HepG2 (cell line): ENCODE data around the gene RNPEPL1. TPM values are rescaled to one million over a fixed set of nuclear protein-coding genes. Genes with fewer than 3 reads are reported as not detected.

Experiments
- ATAC-seq: fragments of 200-7000 bp; cut with Tn5 transposase; 3 replicates; pipeline ENCODE4 v1.9.1; 2020; ENCODE audit warnings: mild to moderate bottlenecking, moderate library complexity
- BruUV-seq: library from RNA; stranded (reverse); fragments of 400-500 nt; replicated peaks from 2 replicates; lab custom pipeline; 2021; lab: Mats Ljungman, UMichigan
- CTCF ChIA-PET: fragments of 300-600 bp; formaldehyde crosslinking; extraction: SDS; loops from one replicate; lab custom pipeline; 2021; ENCODE audit warnings: low total read pairs, inconsistent platforms, low intra/inter-chr PET ratio; lab: Yijun Ruan, JAX
- POLR2A ChIA-PET: fragments of 350-600 bp; sonication (Branson Sonifier 250); formaldehyde crosslinking; loops from one replicate; lab custom pipeline; 2020; ENCODE audit warnings: antibody characterized with exemption, inconsistent platforms; lab: Yijun Ruan, JAX
- DNase-seq: peaks from one replicate; pipeline ENCODE4 v3.0.0-alpha.2; 2015; ENCODE audit warnings: low spot score
- FAIRE-seq: peaks from 3 replicates; lab custom pipeline; 2011; peaks lifted over from hg19 to GRCh38; lab: Jason Lieb, UNC
- H2AFZ ChIP-seq: one replicate; pipeline ENCODE4 v1.6.1; 2011; ENCODE audit warnings: low read length, inconsistent platforms
- H3K27ac ChIP-seq: fragments of 300-600 bp; 3 replicates; pipeline ENCODE4 v1.8.0; 2011; ENCODE audit warnings: mixed run types, mild to moderate bottlenecking, mixed read lengths, low read length, inconsistent platforms; ENCODE audit not compliant: insufficient read depth; ENCODE audit errors: extremely low read length
- H3K27me3 ChIP-seq, 2 experiments: fragments of 200-600 bp in 1 of 2; 2 replicates in 1 of 2; 3 replicates in 1 of 2; pipeline versions ENCODE4 v1.6.0 to v1.8.0; 2011; ENCODE audit warnings: low read length in 2 of 2, mild to moderate bottlenecking in 2 of 2, moderate library complexity in 2 of 2, inconsistent platforms in 1 of 2; ENCODE audit not compliant: insufficient read depth in 2 of 2, control insufficient read depth in 1 of 2
- H3K36me3 ChIP-seq, 2 experiments: fragments of 200-600 bp in 1 of 2; replicated peaks in 1 of 2; 2 replicates in 1 of 2; 3 replicates in 1 of 2; pipeline versions ENCODE4 v1.5.1 to v1.8.0; 2011; ENCODE audit warnings: low read length in 2 of 2, inconsistent platforms in 1 of 2; ENCODE audit not compliant: insufficient read depth in 2 of 2, control insufficient read depth in 1 of 2
- H3K4me1 ChIP-seq: 2 replicates; pipeline ENCODE4 v1.5.1; 2012; ENCODE audit warnings: low read length, inconsistent platforms; ENCODE audit not compliant: insufficient read depth
- H3K4me2 ChIP-seq: 2 replicates; pipeline ENCODE4 v1.6.0; 2011; ENCODE audit warnings: low read depth, low read length, inconsistent platforms
- H3K4me3 ChIP-seq, 3 experiments: fragments of 200-600 bp in 1 of 3; sonication (generic), shearing (Covaris generic) in 1 of 3; replicated peaks in 1 of 3; 2 replicates each; pipeline ENCODE4 v1.5.1; 2011 to 2016; ENCODE audit warnings: low read length in 3 of 3, inconsistent platforms in 2 of 3, low read depth in 2 of 3, mild to moderate bottlenecking in 2 of 3, control low read depth in 1 of 3, mixed read lengths in 1 of 3; ENCODE audit not compliant: insufficient read depth in 1 of 3
- H3K79me2 ChIP-seq: one replicate; pipeline ENCODE4 v1.6.1; 2011; ENCODE audit warnings: low read length, inconsistent platforms; ENCODE audit not compliant: insufficient read depth
- H3K9ac ChIP-seq: 2 replicates; pipeline ENCODE4 v1.6.0; 2011; ENCODE audit warnings: mild to moderate bottlenecking, low read depth, low read length, inconsistent platforms; ENCODE audit not compliant: insufficient read depth
- H3K9me3 ChIP-seq: 2 replicates; pipeline ENCODE4 v1.5.1; 2012; ENCODE audit warnings: mild to moderate bottlenecking, low read length
- H4K20me1 ChIP-seq: 2 replicates; pipeline ENCODE4 v1.6.0; 2011; ENCODE audit warnings: inconsistent platforms, mild to moderate bottlenecking, low read length, moderate library complexity; ENCODE audit not compliant: insufficient read depth
- CREM ChIP-seq, 2 experiments: sonication (generic) in 1 of 2; formaldehyde crosslinking in 1 of 2; IDR thresholded peaks; 2 replicates each; pipeline versions ENCODE4 v1.4.0 to v1.6.1; 2016 to 2020; ENCODE audit warnings: antibody characterized with exemption in 1 of 2, mild to moderate bottlenecking in 1 of 2, missing genetic modification reagents in 1 of 2
- FOXO4 ChIP-seq: sonication (generic); formaldehyde crosslinking; conservative IDR thresholded peaks from 2 replicates; pipeline ENCODE4 v1.8.1; 2023; ENCODE audit warnings: missing genetic modification reagents
- JUN ChIP-seq: sonication (generic); formaldehyde crosslinking; IDR thresholded peaks from 2 replicates; pipeline ENCODE4 v1.4.0; 2020; ENCODE audit warnings: mild to moderate bottlenecking, missing genetic modification reagents
- ZFP82 ChIP-seq: sonication (generic); formaldehyde crosslinking; IDR thresholded peaks from 2 replicates; pipeline ENCODE4 v1.5.1; 2020; ENCODE audit warnings: mild to moderate bottlenecking, missing genetic modification reagents, borderline replicate concordance
- ZMYM3 ChIP-seq: sonication (generic); formaldehyde crosslinking; IDR thresholded peaks from 2 replicates; pipeline ENCODE4 v1.5.1; 2020; ENCODE audit warnings: mild to moderate bottlenecking, missing genetic modification reagents
- ZMYM4 ChIP-seq: sonication (generic); formaldehyde crosslinking; IDR thresholded peaks from 2 replicates; pipeline ENCODE4 v1.8.1; 2023; ENCODE audit warnings: mild to moderate bottlenecking, missing genetic modification reagents
- ZNF350 ChIP-seq: sonication (generic); formaldehyde crosslinking; IDR thresholded peaks from 2 replicates; pipeline ENCODE4 v1.4.0; 2020; ENCODE audit warnings: mild to moderate bottlenecking, low read depth, missing genetic modification reagents, borderline replicate concordance
- ZNF563 ChIP-seq: sonication (generic); formaldehyde crosslinking; IDR thresholded peaks from 2 replicates; pipeline ENCODE4 v1.8.0; 2022; ENCODE audit warnings: mild to moderate bottlenecking, moderate library complexity, missing genetic modification reagents
- ZNF652 ChIP-seq: IDR thresholded peaks from 2 replicates; pipeline ENCODE4 v1.6.1; 2016; ENCODE audit warnings: low read depth, borderline replicate concordance
- WGBS: methylation state at CpG from one replicate; pipeline ENCODE4 v1.1.6; 2017; ENCODE audit warnings: low lambda C conversion rate; 5-methylcytosine and 5-hydroxymethylcytosine counted together
- in situ Hi-C: cut with HindIII; loops from 2 replicates; pipeline ENCODE4 v1.10.0; 2017; ENCODE audit warnings: low pct_unique_long_range_greater_than_20kb; ENCODE audit not compliant: extremely low pct_ligation_motif_present
- intact Hi-C: fragments of 100-400 bp; cut with micrococcal nuclease; formaldehyde crosslinking; loops from one replicate; pipeline ENCODE4 v1.10.0; 2022; ENCODE audit not compliant: unreplicated experiment
- polyA plus RNA-seq, 8 experiments: library from polyadenylated mRNA; depleted of rRNA in 3 of 8; stranded (reverse) in 7 of 8; unstranded in 1 of 8; fragments of >200 nt; fragmentation: Illumina TruSeq in 4 of 8; extraction: Trizol in 4 of 8; gene quantifications; 2 replicates each; pipeline versions ENCODE4 v1.2.1 to v1.2.3, GENCODE V29; 2011 to 2016; ENCODE audit warnings: low read depth in 4 of 8, missing spikeins in 1 of 8, mixed read lengths in 1 of 8; ENCODE audit not compliant: insufficient read depth in 1 of 8
- total RNA-seq, 5 experiments: library from RNA; depleted of rRNA; stranded (reverse); fragments of >200 nt; fragmentation: Illumina TruSeq; extraction: Trizol; gene quantifications; 2 replicates each; pipeline ENCODE4 v1.2.3, GENCODE V29; 2016; ENCODE audit warnings: low read depth in 1 of 5
- TF ChIP-seq, protein P1 (sequence below): sonication (generic); formaldehyde crosslinking; IDR thresholded peaks from 2 replicates; pipeline ENCODE4 v1.4.0; 2020; ENCODE audit warnings: missing genetic modification reagents
- TF ChIP-seq, protein P2 (sequence below): sonication (generic); formaldehyde crosslinking; IDR thresholded peaks from 2 replicates; pipeline ENCODE4 v1.4.0; 2020; ENCODE audit warnings: missing genetic modification reagents; ENCODE audit errors: not compliant biosample characterization
- TF ChIP-seq, protein P3 (sequence below): sonication (generic); formaldehyde crosslinking; IDR thresholded peaks from 2 replicates; pipeline ENCODE4 v1.4.0; 2020; ENCODE audit warnings: low read depth, mild to moderate bottlenecking, missing genetic modification reagents

The RNPEPL1 gene
- total and polyA plus RNA-seq, 2 of the 13 experiments (the other 11 are each of a cell fraction or from before 2014, with no cell fraction given): 13.0 to 18.0 TPM

DNA sequence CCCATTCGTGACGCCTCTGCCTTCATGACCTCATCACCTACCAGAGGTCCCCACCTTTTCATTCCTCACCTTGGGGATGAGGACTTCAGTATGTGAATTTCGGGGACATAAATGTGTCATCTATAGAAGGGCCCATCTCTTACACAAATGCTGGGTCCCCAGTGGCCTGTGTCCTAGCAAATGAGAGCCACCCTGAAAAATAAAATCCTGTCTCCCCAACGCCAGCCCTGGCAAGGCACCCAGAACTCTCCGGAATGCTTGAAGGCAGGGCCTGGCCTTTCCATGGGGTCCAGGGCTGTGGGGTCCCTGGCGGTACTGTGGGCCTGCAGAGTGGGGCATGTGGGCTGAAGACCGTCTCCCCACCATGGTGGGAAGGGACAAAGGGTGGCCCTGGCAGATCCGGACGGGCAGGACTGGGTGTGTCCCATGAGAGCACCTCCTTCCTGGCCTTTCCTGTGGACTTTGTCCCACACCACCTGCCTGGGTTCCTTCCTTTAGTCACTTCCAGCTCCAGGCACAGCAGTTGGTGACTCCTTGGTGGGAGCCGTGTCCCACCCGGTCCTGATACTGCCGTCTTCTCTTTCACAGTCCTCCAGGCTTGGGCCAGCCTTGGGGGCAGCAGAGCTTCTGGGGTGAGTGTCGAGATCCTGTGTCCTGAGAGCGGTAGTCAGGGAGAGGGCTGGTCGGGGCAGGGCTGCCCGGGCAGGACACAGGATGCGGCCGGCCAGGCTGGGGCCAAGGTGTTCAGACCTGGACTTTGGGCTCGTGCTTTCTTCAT is 36.8 kb downstream of the RNPEPL1 start:
- in situ Hi-C loops: no loop called here
- 0 out of 2 replicates have a peak, but pooled peaks have one; percentile 96 for TF ChIP-seq FOXO4 (CRISPR knock-in tag)
- TF ChIP-seq ZFP82 (CRISPR knock-in tag): 0 out of 2 replicates have a peak, but pooled peaks have one; percentile 53
- no peak; the same call in 1 of the 2 replicates for TF ChIP-seq ZMYM3
- TF ChIP-seq, protein P1, sequence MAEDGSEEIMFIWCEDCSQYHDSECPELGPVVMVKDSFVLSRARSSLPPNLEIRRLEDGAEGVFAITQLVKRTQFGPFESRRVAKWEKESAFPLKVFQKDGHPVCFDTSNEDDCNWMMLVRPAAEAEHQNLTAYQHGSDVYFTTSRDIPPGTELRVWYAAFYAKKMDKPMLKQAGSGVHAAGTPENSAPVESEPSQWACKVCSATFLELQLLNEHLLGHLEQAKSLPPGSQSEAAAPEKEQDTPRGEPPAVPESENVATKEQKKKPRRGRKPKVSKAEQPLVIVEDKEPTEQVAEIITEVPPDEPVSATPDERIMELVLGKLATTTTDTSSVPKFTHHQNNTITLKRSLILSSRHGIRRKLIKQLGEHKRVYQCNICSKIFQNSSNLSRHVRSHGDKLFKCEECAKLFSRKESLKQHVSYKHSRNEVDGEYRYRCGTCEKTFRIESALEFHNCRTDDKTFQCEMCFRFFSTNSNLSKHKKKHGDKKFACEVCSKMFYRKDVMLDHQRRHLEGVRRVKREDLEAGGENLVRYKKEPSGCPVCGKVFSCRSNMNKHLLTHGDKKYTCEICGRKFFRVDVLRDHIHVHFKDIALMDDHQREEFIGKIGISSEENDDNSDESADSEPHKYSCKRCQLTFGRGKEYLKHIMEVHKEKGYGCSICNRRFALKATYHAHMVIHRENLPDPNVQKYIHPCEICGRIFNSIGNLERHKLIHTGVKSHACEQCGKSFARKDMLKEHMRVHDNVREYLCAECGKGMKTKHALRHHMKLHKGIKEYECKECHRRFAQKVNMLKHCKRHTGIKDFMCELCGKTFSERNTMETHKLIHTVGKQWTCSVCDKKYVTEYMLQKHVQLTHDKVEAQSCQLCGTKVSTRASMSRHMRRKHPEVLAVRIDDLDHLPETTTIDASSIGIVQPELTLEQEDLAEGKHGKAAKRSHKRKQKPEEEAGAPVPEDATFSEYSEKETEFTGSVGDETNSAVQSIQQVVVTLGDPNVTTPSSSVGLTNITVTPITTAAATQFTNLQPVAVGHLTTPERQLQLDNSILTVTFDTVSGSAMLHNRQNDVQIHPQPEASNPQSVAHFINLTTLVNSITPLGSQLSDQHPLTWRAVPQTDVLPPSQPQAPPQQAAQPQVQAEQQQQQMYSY (CRISPR knock-in tag): no peak; the same call in 1 of the 2 replicates
- 0 out of 2 replicates have a peak, but pooled peaks have one; percentile 48 for TF ChIP-seq JUN (CRISPR knock-in tag)
- TF ChIP-seq, protein P2, sequence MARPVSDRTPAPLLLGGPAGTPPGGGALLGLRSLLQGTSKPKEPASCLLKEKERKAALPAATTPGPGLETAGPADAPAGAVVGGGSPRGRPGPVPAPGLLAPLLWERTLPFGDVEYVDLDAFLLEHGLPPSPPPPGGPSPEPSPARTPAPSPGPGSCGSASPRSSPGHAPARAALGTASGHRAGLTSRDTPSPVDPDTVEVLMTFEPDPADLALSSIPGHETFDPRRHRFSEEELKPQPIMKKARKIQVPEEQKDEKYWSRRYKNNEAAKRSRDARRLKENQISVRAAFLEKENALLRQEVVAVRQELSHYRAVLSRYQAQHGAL (CRISPR knock-in tag): no peak
- no peak; the same call in 1 of the 2 replicates for TF ChIP-seq ZNF350
- TF ChIP-seq, protein P3, sequence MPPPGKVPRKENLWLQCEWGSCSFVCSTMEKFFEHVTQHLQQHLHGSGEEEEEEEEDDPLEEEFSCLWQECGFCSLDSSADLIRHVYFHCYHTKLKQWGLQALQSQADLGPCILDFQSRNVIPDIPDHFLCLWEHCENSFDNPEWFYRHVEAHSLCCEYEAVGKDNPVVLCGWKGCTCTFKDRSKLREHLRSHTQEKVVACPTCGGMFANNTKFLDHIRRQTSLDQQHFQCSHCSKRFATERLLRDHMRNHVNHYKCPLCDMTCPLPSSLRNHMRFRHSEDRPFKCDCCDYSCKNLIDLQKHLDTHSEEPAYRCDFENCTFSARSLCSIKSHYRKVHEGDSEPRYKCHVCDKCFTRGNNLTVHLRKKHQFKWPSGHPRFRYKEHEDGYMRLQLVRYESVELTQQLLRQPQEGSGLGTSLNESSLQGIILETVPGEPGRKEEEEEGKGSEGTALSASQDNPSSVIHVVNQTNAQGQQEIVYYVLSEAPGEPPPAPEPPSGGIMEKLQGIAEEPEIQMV: peak; percentile 89; the same call in 1 of the 2 replicates
- TF ChIP-seq ZMYM4 (CRISPR knock-in tag): peak; percentile 26; the same call in 1 of the 2 replicates
- TF ChIP-seq ZNF563 (CRISPR knock-in tag): no peak; the same call in 1 of the 2 replicates
- TF ChIP-seq ZNF652 (CRISPR knock-in tag): no peak
- TF ChIP-seq CREM (IDR thresholded peaks at IDR 0.05): peak; percentile 38; the same call in 1 of the 2 replicates
- TF ChIP-seq CREM (CRISPR knock-in tag; IDR thresholded peaks at IDR 0.05): no peak

More for the DNA sequence above, 36.8 kb downstream of the RNPEPL1 start:
- no peak overlapping the region for H2AFZ ChIP-seq
- peaks cover 47% of the 10 kb centered on the region for H3K79me2 ChIP-seq
- H3K9ac ChIP-seq: peak overlapping the region; percentile 78
- H3K4me1 ChIP-seq: peaks cover 77% of the 10 kb centered on the region
- no TSS peak for BruUV-seq
- H3K9me3 ChIP-seq: no peaks in the 10 kb centered on the region
- ChIA-PET CTCF (interaction anchor here (0.9 to 1.6 kb wide), 4 partner anchors 18 to 39 kb away, joined by 3 to 7 read pairs (median 4); partner anchors contain the start of genes CAPN10 and GPR35), POLR2A (interaction anchor here (0.6 to 9.7 kb wide), 16 partner anchors 8 to 131 kb away, joined by 3 to 147 read pairs (median 4); partner anchors contain the start of genes CAPN10, DUSP28, GPR35 and RNPEPL1)
- intact Hi-C loops: loop anchor here (1.0 to 10.0 kb wide), 2 partner anchors 19 to 230 kb away; partner anchors contain the start of gene CAPN10
- peak overlapping the region; percentile 91 for H3K4me2 ChIP-seq
- ATAC-seq: peak; percentile 62
- H3K27me3 ChIP-seq: no peaks in the 10 kb centered on the region
- DNase-seq: peak; percentile 71
- 0 out of 2 replicates have a peak, but pooled peaks cover 7% of the 10 kb centered on the region for H4K20me1 ChIP-seq
- peak overlapping the region; percentile 66 to 74 (median 68) for H3K4me3 ChIP-seq
- peak; percentile 64 for FAIRE-seq
- WGBS: 52% methylated on average over 15 of the region's 19 CpGs
- peak overlapping the region; percentile 91 for H3K27ac ChIP-seq
- no peaks in the 10 kb centered on the region for H3K36me3 ChIP-seq
